ENCODE measurements around the gene RNF121. TPM values are rescaled to one million over a fixed set of nuclear protein-coding genes. Genes with fewer than 3 reads are reported as not detected.

The RNF121 gene
- total RNA-seq, 1 donor from 2014 or later: 25.6 TPM

DNA sequence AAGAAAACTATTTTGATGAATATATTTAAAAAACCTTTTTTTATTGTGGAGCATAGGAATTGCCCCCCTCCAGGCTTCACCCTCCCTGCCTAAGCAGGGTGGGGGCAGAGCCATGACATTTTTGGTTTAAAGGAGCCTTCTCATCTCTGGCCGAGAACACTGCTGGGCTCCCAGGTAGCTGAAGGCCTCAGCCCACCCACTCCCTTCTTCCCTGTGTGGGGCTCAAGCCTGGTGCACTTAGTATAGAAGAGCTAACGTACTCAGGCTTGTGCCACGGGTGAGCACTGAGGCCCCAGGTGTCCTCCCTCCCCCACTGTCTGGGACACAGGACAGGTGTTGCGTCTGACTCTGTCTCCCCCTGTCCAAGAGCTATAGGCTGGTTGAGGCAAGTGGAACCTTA lies 67.7 kb downstream of the RNF121 start:
- Histone ChIP-seq H3K27me3 (ENCODE audit: control insufficient read depth in 3 of 3, insufficient read depth in 3 of 3, low read length in 3 of 3) (no peaks in the 10 kb centered on the region), H3K4me1 (ENCODE audit: control insufficient read depth in 3 of 3, insufficient read depth in 3 of 3, low read length in 3 of 3) (peaks cover 20 to 46% (median 23%) of the 10 kb centered on the region in 3 donors), H3K9ac (ENCODE audit: low read depth in 1 of 3, low read length in 3 of 3) (no peak overlapping the region), H3K4me3 (ENCODE audit: low read length in 3 of 3) (no peak overlapping the region), H3K27ac (ENCODE audit: low read depth, low read length) (no peak overlapping the region), H3K9me3 (ENCODE audit: control insufficient read depth in 3 of 3, low read length in 3 of 3) (no peaks in the 10 kb centered on the region), H3K36me3 (ENCODE audit: control insufficient read depth in 3 of 3, insufficient read depth in 3 of 3, low read length in 3 of 3) (peaks cover 12 to 16% (median 14%) of the 10 kb centered on the region in 3 donors)

GRCh38 chr11:71996946-71997345 lies 68.1 kb downstream of the RNF121 start:
- H3K36me3 ChIP-seq (ENCODE audit: control insufficient read depth in 3 of 3, insufficient read depth in 3 of 3, low read length in 3 of 3): peaks cover 16 to 20% (median 17%) of the 10 kb centered on the region in 3 donors
- no peak overlapping the region for H3K9ac ChIP-seq (ENCODE audit: low read depth in 1 of 3, low read length in 3 of 3)
- H3K4me3 ChIP-seq (ENCODE audit: low read length in 3 of 3): no peak overlapping the region
- H3K27me3 ChIP-seq (ENCODE audit: control insufficient read depth in 3 of 3, insufficient read depth in 3 of 3, low read length in 3 of 3): no peaks in the 10 kb centered on the region
- no peaks in the 10 kb centered on the region for H3K9me3 ChIP-seq (ENCODE audit: control insufficient read depth in 3 of 3, low read length in 3 of 3)
- no peak overlapping the region for H3K27ac ChIP-seq (ENCODE audit: low read depth, low read length)
- peaks cover 20 to 46% (median 23%) of the 10 kb centered on the region in 3 donors for H3K4me1 ChIP-seq (ENCODE audit: control insufficient read depth in 3 of 3, insufficient read depth in 3 of 3, low read length in 3 of 3)

DNA sequence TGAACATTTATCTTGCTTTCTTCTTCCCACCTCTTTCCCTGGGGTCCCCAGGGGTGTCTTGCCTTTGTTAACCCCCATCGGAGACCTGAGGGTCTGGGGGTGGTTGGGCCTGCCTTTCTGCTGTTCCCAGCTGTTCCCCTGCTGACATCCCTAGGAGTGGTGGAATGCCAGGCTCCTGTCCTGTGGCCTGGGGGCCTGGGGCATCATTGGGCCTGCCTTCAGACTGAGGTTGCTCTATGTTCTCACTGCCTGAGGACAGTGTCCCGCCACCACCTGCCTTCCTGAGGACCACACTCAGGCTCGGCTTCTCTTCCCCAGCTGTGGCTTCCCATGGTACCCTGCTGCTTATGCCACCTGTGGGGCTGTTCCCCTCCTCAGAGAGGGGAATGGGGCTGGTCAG lies 68.7 kb downstream of the RNF121 start:
- Histone ChIP-seq H3K4me1 (ENCODE audit: control insufficient read depth in 3 of 3, insufficient read depth in 3 of 3, low read length in 3 of 3) (peaks cover 20 to 46% (median 23%) of the 10 kb centered on the region in 3 donors), H3K27me3 (ENCODE audit: control insufficient read depth in 3 of 3, insufficient read depth in 3 of 3, low read length in 3 of 3) (no peaks in the 10 kb centered on the region), H3K9me3 (ENCODE audit: control insufficient read depth in 3 of 3, low read length in 3 of 3) (no peaks in the 10 kb centered on the region), H3K27ac (ENCODE audit: low read depth, low read length) (no peak overlapping the region), H3K36me3 (ENCODE audit: control insufficient read depth in 3 of 3, insufficient read depth in 3 of 3, low read length in 3 of 3) (peaks cover 23 to 26% (median 23%) of the 10 kb centered on the region in 3 donors), H3K4me3 (ENCODE audit: low read length in 3 of 3) (no peak overlapping the region), H3K9ac (ENCODE audit: low read depth in 1 of 3, low read length in 3 of 3) (no peak overlapping the region)

- Histone ChIP-seq H3K27ac (ENCODE audit: low read depth, low read length) (no peak overlapping the region), H3K9me3 (ENCODE audit: control insufficient read depth in 3 of 3, low read length in 3 of 3) (no peaks in the 10 kb centered on the region), H3K9ac (ENCODE audit: low read depth in 1 of 3, low read length in 3 of 3) (no peak overlapping the region), H3K4me3 (ENCODE audit: low read length in 3 of 3) (no peak overlapping the region), H3K27me3 (ENCODE audit: control insufficient read depth in 3 of 3, insufficient read depth in 3 of 3, low read length in 3 of 3) (no peaks in the 10 kb centered on the region), H3K36me3 (ENCODE audit: control insufficient read depth in 3 of 3, insufficient read depth in 3 of 3, low read length in 3 of 3) (peaks cover 26 to 31% (median 27%) of the 10 kb centered on the region in 3 donors), H3K4me1 (ENCODE audit: control insufficient read depth in 3 of 3, insufficient read depth in 3 of 3, low read length in 3 of 3) (peaks cover 20 to 46% (median 23%) of the 10 kb centered on the region in 3 donors)
Observed at GRCh38 chr11:71998061-71998460, 69.2 kb downstream of the RNF121 start.

DNA sequence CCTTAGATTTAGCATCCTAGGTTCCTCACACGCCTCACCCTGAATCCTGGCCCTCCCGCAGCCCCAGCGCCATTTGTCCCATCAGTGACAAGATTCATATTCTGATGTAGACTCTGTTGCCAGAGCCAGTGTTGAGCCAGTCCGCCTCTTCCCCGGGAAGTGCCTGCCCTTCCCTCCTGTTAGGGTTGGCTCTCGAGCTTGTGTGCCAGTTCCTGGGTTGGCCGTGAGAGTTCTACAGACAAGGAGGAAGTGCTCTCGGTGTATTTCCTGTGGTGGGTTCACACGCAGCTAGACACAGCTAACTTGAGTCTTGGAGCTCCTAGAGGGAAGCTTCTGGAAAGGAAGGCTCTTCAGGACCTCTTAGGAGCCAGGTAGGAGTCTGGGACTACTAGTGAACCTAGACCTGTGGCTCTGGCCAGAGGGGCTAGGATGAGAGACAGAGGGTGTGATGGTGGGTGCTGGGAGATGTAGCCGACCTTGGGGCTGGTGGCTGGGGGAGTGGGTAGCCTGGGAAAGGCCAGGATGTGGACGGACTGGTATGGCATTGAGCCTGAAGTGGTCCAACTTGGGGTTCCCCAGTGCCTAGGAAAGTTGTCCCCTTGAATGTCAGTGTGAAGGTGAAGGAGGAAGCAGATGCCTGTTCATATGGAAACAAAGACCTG lies 69.9 kb downstream of the RNF121 start, which contains the start of gene IL18BP:
IL18BP (plus strand) TSS at position 261 of the 662 bp plus-strand sequence. CDS start 1,076 bp downstream, outside the sequence.
- peaks cover 20 to 46% (median 23%) of the 10 kb centered on the region in 3 donors for H3K4me1 ChIP-seq (ENCODE audit: control insufficient read depth in 3 of 3, insufficient read depth in 3 of 3, low read length in 3 of 3)
- peak within 1 kb of the TSS; percentile 45 to 49 (median 48) for H3K4me3 ChIP-seq (ENCODE audit: low read length in 3 of 3)
- H3K27me3 ChIP-seq (ENCODE audit: control insufficient read depth in 3 of 3, insufficient read depth in 3 of 3, low read length in 3 of 3): no peaks in the 10 kb centered on the region
- H3K27ac ChIP-seq (ENCODE audit: low read depth, low read length): peak within 1 kb of the TSS; percentile 76
- H3K9ac ChIP-seq (ENCODE audit: low read depth in 1 of 3, low read length in 3 of 3): peak within 1 kb of the TSS in 2 of 3 donors; percentile 45 to 55
- H3K36me3 ChIP-seq (ENCODE audit: control insufficient read depth in 3 of 3, insufficient read depth in 3 of 3, low read length in 3 of 3): peaks cover 33 to 38% (median 34%) of the 10 kb centered on the region in 3 donors
- no peaks in the 10 kb centered on the region for H3K9me3 ChIP-seq (ENCODE audit: control insufficient read depth in 3 of 3, low read length in 3 of 3)

GRCh38 chr11:71999362-71999761 lies 70.5 kb downstream of the RNF121 start:
- Histone ChIP-seq H3K27ac (ENCODE audit: low read depth, low read length) (peak overlapping the region; percentile 76), H3K9me3 (ENCODE audit: control insufficient read depth in 3 of 3, low read length in 3 of 3) (no peaks in the 10 kb centered on the region), H3K9ac (ENCODE audit: low read depth in 1 of 3, low read length in 3 of 3) (peak overlapping the region in 2 of 3 donors; percentile 45 to 55), H3K36me3 (ENCODE audit: control insufficient read depth in 3 of 3, insufficient read depth in 3 of 3, low read length in 3 of 3) (peaks cover 39 to 44% (median 40%) of the 10 kb centered on the region in 3 donors), H3K27me3 (ENCODE audit: control insufficient read depth in 3 of 3, insufficient read depth in 3 of 3, low read length in 3 of 3) (no peaks in the 10 kb centered on the region), H3K4me3 (ENCODE audit: low read length in 3 of 3) (peak overlapping the region; percentile 45 to 49 (median 48)), H3K4me1 (ENCODE audit: control insufficient read depth in 3 of 3, insufficient read depth in 3 of 3, low read length in 3 of 3) (peaks cover 20 to 46% (median 23%) of the 10 kb centered on the region in 3 donors)

DNA sequence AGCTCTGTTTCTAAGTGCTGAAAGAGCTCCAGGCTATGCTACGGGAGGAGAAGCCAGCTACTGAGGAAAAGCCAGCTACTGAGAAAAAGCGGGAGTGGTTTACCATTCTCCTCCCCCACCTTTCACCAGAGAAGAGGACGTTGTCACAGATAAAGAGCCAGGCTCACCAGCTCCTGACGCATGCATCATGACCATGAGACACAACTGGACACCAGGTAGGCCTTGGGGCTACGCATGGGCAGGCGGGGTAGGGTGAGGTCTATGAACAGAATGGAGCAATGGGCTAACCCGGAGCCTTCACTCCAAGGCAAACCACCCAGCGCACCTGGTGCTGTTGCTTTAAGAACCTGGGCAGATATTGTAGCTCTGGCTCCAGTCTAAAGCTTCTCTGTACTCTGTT lies 71.0 kb downstream of the RNF121 start:
- H3K9me3 ChIP-seq (ENCODE audit: control insufficient read depth in 3 of 3, low read length in 3 of 3): no peaks in the 10 kb centered on the region
- H3K27me3 ChIP-seq (ENCODE audit: control insufficient read depth in 3 of 3, insufficient read depth in 3 of 3, low read length in 3 of 3): no peaks in the 10 kb centered on the region
- peaks cover 20 to 47% (median 24%) of the 10 kb centered on the region in 3 donors for H3K4me1 ChIP-seq (ENCODE audit: control insufficient read depth in 3 of 3, insufficient read depth in 3 of 3, low read length in 3 of 3)
- peak overlapping the region; percentile 76 for H3K27ac ChIP-seq (ENCODE audit: low read depth, low read length)
- peak overlapping the region in 2 of 3 donors; percentile 45 to 55 for H3K9ac ChIP-seq (ENCODE audit: low read depth in 1 of 3, low read length in 3 of 3)
- peak overlapping the region; percentile 10 to 41 (median 30) for H3K4me3 ChIP-seq (ENCODE audit: low read length in 3 of 3)
- peaks cover 44 to 48% (median 44%) of the 10 kb centered on the region in 3 donors for H3K36me3 ChIP-seq (ENCODE audit: control insufficient read depth in 3 of 3, insufficient read depth in 3 of 3, low read length in 3 of 3)

DNA sequence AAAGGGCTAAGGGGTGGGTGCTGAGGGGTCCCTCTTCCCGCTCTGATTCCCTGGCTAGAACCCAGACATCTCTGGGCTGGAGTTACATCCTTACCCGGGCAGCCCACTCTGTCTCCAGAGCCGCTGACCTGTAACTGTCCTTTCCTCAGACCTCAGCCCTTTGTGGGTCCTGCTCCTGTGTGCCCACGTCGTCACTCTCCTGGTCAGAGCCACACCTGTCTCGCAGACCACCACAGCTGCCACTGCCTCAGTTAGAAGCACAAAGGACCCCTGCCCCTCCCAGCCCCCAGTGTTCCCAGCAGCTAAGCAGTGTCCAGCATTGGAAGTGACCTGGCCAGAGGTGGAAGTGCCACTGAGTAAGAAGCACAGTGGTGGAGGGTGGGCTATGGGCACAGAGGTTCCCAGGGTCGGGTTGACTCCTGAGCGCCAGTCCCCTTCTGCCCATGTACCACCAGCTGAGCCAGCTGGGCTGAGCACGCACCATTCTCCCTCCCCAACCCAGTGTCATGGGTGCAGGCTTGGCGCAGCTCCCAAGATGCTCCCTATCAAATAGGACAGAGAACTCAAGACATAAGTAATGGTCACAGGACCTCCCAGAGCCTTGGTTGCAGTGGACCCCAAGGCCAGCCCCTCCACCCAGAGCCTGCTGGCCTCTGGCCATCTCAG lies 71.5 kb downstream of the RNF121 start:
- H3K4me3 ChIP-seq (ENCODE audit: low read length in 3 of 3): no peak overlapping the region
- H3K4me1 ChIP-seq (ENCODE audit: control insufficient read depth in 3 of 3, insufficient read depth in 3 of 3, low read length in 3 of 3): peaks cover 24 to 52% (median 29%) of the 10 kb centered on the region in 3 donors
- peaks cover 48 to 54% (median 49%) of the 10 kb centered on the region in 3 donors for H3K36me3 ChIP-seq (ENCODE audit: control insufficient read depth in 3 of 3, insufficient read depth in 3 of 3, low read length in 3 of 3)
- peak overlapping the region; percentile 76 for H3K27ac ChIP-seq (ENCODE audit: low read depth, low read length)
- no peaks in the 10 kb centered on the region for H3K27me3 ChIP-seq (ENCODE audit: control insufficient read depth in 3 of 3, insufficient read depth in 3 of 3, low read length in 3 of 3)
- no peaks in the 10 kb centered on the region for H3K9me3 ChIP-seq (ENCODE audit: control insufficient read depth in 3 of 3, low read length in 3 of 3)
- H3K9ac ChIP-seq (ENCODE audit: low read depth in 1 of 3, low read length in 3 of 3): peak overlapping the region in 2 of 3 donors; percentile 45 to 55

GRCh38 chr11:72001285-72001684 lies 72.4 kb downstream of the RNF121 start:
- Histone ChIP-seq H3K4me1 (ENCODE audit: control insufficient read depth in 3 of 3, insufficient read depth in 3 of 3, low read length in 3 of 3) (peaks cover 33 to 60% (median 33%) of the 10 kb centered on the region in 3 donors), H3K36me3 (ENCODE audit: control insufficient read depth in 3 of 3, insufficient read depth in 3 of 3, low read length in 3 of 3) (peaks cover 54 to 59% (median 56%) of the 10 kb centered on the region in 3 donors), H3K9ac (ENCODE audit: low read depth in 1 of 3, low read length in 3 of 3) (no peak overlapping the region), H3K27me3 (ENCODE audit: control insufficient read depth in 3 of 3, insufficient read depth in 3 of 3, low read length in 3 of 3) (no peaks in the 10 kb centered on the region), H3K27ac (ENCODE audit: low read depth, low read length) (no peak overlapping the region), H3K4me3 (ENCODE audit: low read length in 3 of 3) (no peak overlapping the region), H3K9me3 (ENCODE audit: control insufficient read depth in 3 of 3, low read length in 3 of 3) (no peaks in the 10 kb centered on the region)
